Esophagus squamous epithelium (tissue), 5 donors: ENCODE measurements around the gene RBM11. TPM values are rescaled to one million over a fixed set of nuclear protein-coding genes. Genes with fewer than 3 reads are reported as not detected.

Experiments
- DNase-seq: peaks from one replicate; lab custom pipeline; 2025; lab: John Stamatoyannopoulos, UW
- H3K27ac ChIP-seq, 4 donors: fragments of 200-600 bp; sonication (generic); one replicate each; pipeline ENCODE4 v1.5.1; 2016 to 2019; ENCODE audit warnings: mild to moderate bottlenecking in 1 of 4
- H3K27me3 ChIP-seq, 4 donors: fragments of 200-600 bp; sonication (generic); 1 replicate in 3 of 4; 2 replicates in 1 of 4; pipeline versions ENCODE4 v1.5.1 to v1.6.0; 2017 to 2021; ENCODE audit warnings: antibody characterized with exemption in 1 of 4
- H3K36me3 ChIP-seq, 3 donors: fragments of 200-600 bp; sonication (generic); one replicate each; pipeline ENCODE4 v1.5.1; 2016 to 2019
- H3K4me1 ChIP-seq, 3 donors: fragments of 200-600 bp; sonication (generic); one replicate each; pipeline ENCODE4 v1.5.1; 2017 to 2019
- H3K4me3 ChIP-seq, 4 donors: fragments of 200-600 bp; sonication (generic); 1 replicate in 3 of 4; 2 replicates in 1 of 4; pipeline ENCODE4 v1.5.1; 2016 to 2019; ENCODE audit warnings: mild to moderate bottlenecking in 2 of 4, moderate library complexity in 1 of 4
- H3K9me3 ChIP-seq, 3 donors: fragments of 200-600 bp; sonication (generic); one replicate each; pipeline ENCODE4 v1.5.1; 2016 to 2019
- CTCF ChIP-seq, 6 experiments: fragments of 450-650 bp in 4 of 6; fragments of 200-600 bp in 2 of 6; sonication (generic) in 2 of 6; IDR thresholded peaks; one replicate each; pipeline ENCODE4 v1.5.1; 2016 to 2019; ENCODE audit warnings: antibody characterized with exemption in 6 of 6, mild to moderate bottlenecking in 4 of 6, moderate library complexity in 4 of 6
- POLR2A ChIP-seq, 4 donors: fragments of 450-650 bp; IDR thresholded peaks; one replicate each; pipeline ENCODE4 v1.6.1; 2017; ENCODE audit warnings: antibody characterized with exemption in 4 of 4, mild to moderate bottlenecking in 4 of 4, moderate library complexity in 3 of 4
- WGBS, 2 donors: methylation state at CpG; one replicate each; pipeline ENCODE4 v1.1.5; 2018; 5-methylcytosine and 5-hydroxymethylcytosine counted together
- intact Hi-C: fragments of 100-400 bp; cut with DNase I; formaldehyde crosslinking; loops from one replicate; pipeline ENCODE4 v1.15.0; 2022
- total RNA-seq, 4 donors: library from RNA; depleted of rRNA; stranded (reverse); fragments of >200 nt; gene quantifications; one replicate each; pipeline ENCODE4 v1.1.0, GENCODE V29; 2016
- donor health status: DM: yes; HTN: yes; CAD: no.

Gene RBM11
- total RNA-seq, 4 donors from 2014 or later, result 0.40 to 3.8 (median 1.1) TPM

DNA sequence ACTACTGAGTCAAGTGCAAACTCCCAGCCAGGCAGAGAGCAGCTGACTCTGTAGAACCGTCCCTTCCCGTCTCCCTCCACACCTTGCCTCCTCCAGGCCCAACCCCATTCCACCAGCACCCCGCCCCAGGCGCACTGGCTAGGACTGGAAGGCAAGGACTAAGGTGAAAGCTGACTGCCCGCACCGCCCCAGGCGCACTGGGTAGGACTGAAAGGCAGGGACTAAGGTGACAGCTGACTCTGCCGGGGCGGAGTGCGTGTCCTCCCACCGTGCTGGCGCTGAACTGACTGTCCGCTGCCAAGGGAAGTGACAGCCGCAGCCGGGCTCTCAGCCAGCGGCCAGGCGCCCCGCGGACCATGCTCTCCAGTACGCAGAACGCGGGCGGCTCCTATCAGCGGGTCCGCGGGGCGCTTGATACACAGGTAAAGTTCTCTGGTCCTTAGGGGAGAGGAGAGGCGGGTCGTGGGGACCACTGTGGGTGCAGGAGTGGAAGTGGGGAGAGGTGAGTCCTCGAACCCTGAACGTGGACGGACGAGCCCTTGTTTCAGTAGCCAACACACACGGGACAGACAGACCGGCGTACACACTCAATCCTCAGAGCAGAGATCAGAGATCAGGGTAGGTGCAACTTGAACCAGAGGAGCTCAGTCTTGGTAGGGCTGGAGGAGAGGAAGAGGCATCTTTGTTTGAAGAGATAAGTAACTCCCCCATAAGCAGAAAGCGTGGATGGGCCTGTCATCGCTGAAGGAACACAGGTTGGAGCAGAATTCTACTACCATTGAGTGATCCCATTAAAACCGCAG lies 58.0 kb downstream of the RBM11 start:
- Histone ChIP-seq H3K4me3 (peak overlapping the region in 3 of 4 donors; percentile 3 to 52 (median 23)), H3K36me3 (no peaks in the 10 kb centered on the region), H3K27ac (no peak overlapping the region), H3K27me3 (peaks cover 0 to 27% (median 0%) of the 10 kb centered on the region in 4 donors), H3K4me1 (no peaks in the 10 kb centered on the region), H3K9me3 (no peaks in the 10 kb centered on the region)
- WGBS, 2 donors, result 49 to 63% methylated on average over 6 to 7 of the region's 39 CpGs
- no peak for TF ChIP-seq CTCF (IDR thresholded peaks at IDR 0.05)
- no peak for TF ChIP-seq POLR2A (IDR thresholded peaks at IDR 0.05)
- intact Hi-C loops, result no loop called here
- no peak for DNase-seq

DNA sequence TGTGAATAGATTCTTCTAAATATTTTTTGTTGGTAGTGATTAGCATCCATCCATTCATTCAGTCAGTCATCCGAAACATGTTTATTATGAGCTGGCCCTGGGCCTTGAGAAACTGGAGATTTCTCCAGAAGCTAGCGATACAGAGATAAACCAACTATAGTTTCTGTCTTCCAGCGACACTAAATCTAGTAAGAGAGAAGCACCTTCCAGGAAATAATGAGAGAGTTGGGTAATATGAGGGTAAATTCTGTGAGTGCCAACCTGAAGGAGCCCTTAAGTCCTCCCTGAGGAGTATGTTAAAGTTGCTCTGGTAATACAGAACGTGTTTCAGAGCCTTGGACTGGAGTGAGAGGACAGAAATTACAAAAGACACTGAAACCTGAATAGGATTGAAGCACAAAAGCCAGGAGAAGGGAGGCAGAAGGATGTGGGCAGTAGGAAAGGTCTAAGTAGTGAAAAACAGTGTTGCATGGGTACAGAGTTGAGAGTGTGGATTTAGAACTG lies 59.8 kb downstream of the RBM11 start:
- TF ChIP-seq CTCF (IDR thresholded peaks at IDR 0.05), result no peak
- no peak for TF ChIP-seq POLR2A (IDR thresholded peaks at IDR 0.05)
- WGBS, 2 donors, result 60 to 61% methylated on average over 4 of the region's 4 CpGs
- H3K4me1 ChIP-seq, result no peaks in the 10 kb centered on the region
- H3K9me3 ChIP-seq, result no peaks in the 10 kb centered on the region
- H3K36me3 ChIP-seq, result no peaks in the 10 kb centered on the region
- H3K27ac ChIP-seq, result no peak overlapping the region
- DNase-seq, result no peak
- H3K4me3 ChIP-seq, result no peak overlapping the region
- peaks cover 0 to 41% (median 0%) of the 10 kb centered on the region in 4 donors for H3K27me3 ChIP-seq
- intact Hi-C loops, result no loop called here

Other genes with a start within 250 kb of the RBM11 start
- gene LIPI, start 5.2 kb upstream of the RBM11 start, total RNA-seq, result not detected
- gene HSPA13, start 167.0 kb downstream of the RBM11 start, total RNA-seq, result 10 to 100 TPM in 2 of 4 donors, 1 to 10 TPM in 2; 4.4 to 11.3 (median 9.5) TPM